H1 (cell line): Measurements from ENCODE around the gene DEPDC1. TPM values are rescaled to one million over a fixed set of nuclear protein-coding genes. Genes with fewer than 3 reads are reported as not detected.

Experiments used
- CTCF ChIA-PET: fragments of 300-600 bp; sonication (Branson Sonifier 250); formaldehyde crosslinking; loops from one replicate; lab custom pipeline; 2021; ENCODE audit not compliant: partially characterized antibody; lab: Charles Lee
- POLR2A ChIA-PET: fragments of 300-600 bp; sonication (Branson Sonifier 250); formaldehyde crosslinking; loops from one replicate; lab custom pipeline; 2021; ENCODE audit warnings: inconsistent platforms; ENCODE audit not compliant: partially characterized antibody; lab: Charles Lee
- DNase-seq, 2 experiments: peaks; one replicate each; pipeline versions ENCODE4 v3.0.0 to v3.0.0-alpha.2; 2010 to 2022; ENCODE audit warnings: low spot score in 2 of 2, low read depth in 1 of 2, mixed read lengths in 1 of 2
- FAIRE-seq: peaks from 2 replicates; lab custom pipeline; 2011; peaks lifted over from hg19 to GRCh38; lab: Jason Lieb, UNC
- H2AFZ ChIP-seq: 2 replicates; pipeline ENCODE4 v1.8.1; 2012; ENCODE audit warnings: low read length, inconsistent platforms
- H2AK5ac ChIP-seq: 2 replicates; pipeline ENCODE4 v1.6.1; 2013; ENCODE audit warnings: low read depth, low read length
- H2BK120ac ChIP-seq: replicated peaks from 2 replicates; pipeline ENCODE3; 2013; ENCODE audit warnings: low read depth, low read length, inconsistent platforms
- H2BK12ac ChIP-seq: 2 replicates; pipeline ENCODE4 v1.6.1; 2013; ENCODE audit warnings: low read depth, low read length
- H2BK15ac ChIP-seq: 2 replicates; pipeline ENCODE4 v1.6.1; 2013; ENCODE audit warnings: low read length
- H2BK20ac ChIP-seq: 2 replicates; pipeline ENCODE4 v1.6.1; 2013; ENCODE audit warnings: low read length
- H2BK5ac ChIP-seq: 2 replicates; pipeline ENCODE4 v1.6.1; 2013; ENCODE audit warnings: low read depth, low read length
- H3K14ac ChIP-seq: 2 replicates; pipeline ENCODE4 v1.6.1; 2013; ENCODE audit warnings: inconsistent platforms; ENCODE audit not compliant: insufficient read length
- H3K18ac ChIP-seq: 2 replicates; pipeline ENCODE4 v1.6.1; 2013; ENCODE audit warnings: low read length; ENCODE audit errors: extremely low read depth
- H3K23ac ChIP-seq: 2 replicates; pipeline ENCODE4 v1.6.1; 2013; ENCODE audit warnings: inconsistent platforms; ENCODE audit not compliant: insufficient read length
- H3K23me2 ChIP-seq: 2 replicates; pipeline ENCODE4 v1.6.1; 2013; ENCODE audit warnings: low read depth, low read length
- H3K27ac ChIP-seq: 2 replicates; pipeline ENCODE4 v1.6.1; 2011; ENCODE audit warnings: low read depth, low read length, inconsistent platforms
- H3K27me3 ChIP-seq, 4 experiments: replicated peaks in 1 of 4; 1 replicate in 1 of 4; 2 replicates in 3 of 4; pipeline versions ENCODE4 v1.6.1 to v1.8.1; 2011 to 2013; ENCODE audit warnings: low read length in 3 of 4, mild to moderate bottlenecking in 3 of 4, inconsistent platforms in 2 of 4, mixed read lengths in 2 of 4, moderate library complexity in 1 of 4; ENCODE audit not compliant: control insufficient read depth in 3 of 4, insufficient read depth in 3 of 4; ENCODE audit errors: extremely low read depth in 1 of 4
- H3K36me3 ChIP-seq, 4 experiments: 2 replicates each; pipeline versions ENCODE4 v1.6.1 to v1.8.1; 2011 to 2013; ENCODE audit warnings: mild to moderate bottlenecking in 4 of 4, low read length in 3 of 4, moderate library complexity in 2 of 4, control low read depth in 1 of 4, inconsistent platforms in 1 of 4; ENCODE audit not compliant: insufficient read depth in 4 of 4, control insufficient read depth in 2 of 4
- H3K4ac ChIP-seq: replicated peaks from 2 replicates; pipeline ENCODE3; 2013; ENCODE audit warnings: low read length, low read depth, mixed read lengths, inconsistent platforms; ENCODE audit not compliant: insufficient read length
- H3K4me1 ChIP-seq, 4 experiments: replicated peaks in 1 of 4; 1 replicate in 1 of 4; 2 replicates in 3 of 4; pipeline versions ENCODE4 v1.6.1 to v1.8.1; 2011 to 2013; ENCODE audit warnings: low read length in 3 of 4, inconsistent platforms in 2 of 4, mixed read lengths in 1 of 4; ENCODE audit not compliant: insufficient read depth in 4 of 4, control insufficient read depth in 3 of 4
- H3K4me2 ChIP-seq, 2 experiments: 2 replicates each; pipeline versions ENCODE4 v1.6.1 to v1.8.1; 2011 to 2013; ENCODE audit warnings: low read depth in 2 of 2, low read length in 2 of 2, control low read depth in 1 of 2, inconsistent platforms in 1 of 2, mild to moderate bottlenecking in 1 of 2; ENCODE audit not compliant: insufficient read depth in 1 of 2
- H3K4me3 ChIP-seq, 4 experiments: fragments of 200-600, 300-600 bp in 1 of 4; sonication (generic), shearing (Covaris generic), sonication (Bioruptor Twin) in 1 of 4; 2 replicates each; pipeline versions ENCODE4 v1.5.1 to v1.8.1; 2011 to 2016; ENCODE audit warnings: low read length in 4 of 4, low read depth in 3 of 4, control low read depth in 2 of 4, inconsistent platforms in 2 of 4, mild to moderate bottlenecking in 2 of 4, mixed read lengths in 1 of 4, moderate library complexity in 1 of 4; ENCODE audit not compliant: insufficient read depth in 2 of 4; ENCODE audit errors: extremely low read depth in 1 of 4
- H3K56ac ChIP-seq: replicated peaks from 2 replicates; pipeline ENCODE3; 2013; ENCODE audit warnings: low read depth, mild to moderate bottlenecking, mixed read lengths, low read length, inconsistent platforms; ENCODE audit not compliant: insufficient read length
- H3K79me1 ChIP-seq: 2 replicates; pipeline ENCODE4 v1.6.1; 2013; ENCODE audit warnings: low read depth, low read length, control low read depth
- H3K79me2 ChIP-seq, 2 experiments: 2 replicates each; pipeline versions ENCODE4 v1.6.1 to v1.8.1; 2012 to 2013; ENCODE audit warnings: low read length in 2 of 2, mild to moderate bottlenecking in 2 of 2, inconsistent platforms in 1 of 2; ENCODE audit not compliant: insufficient read depth in 2 of 2, control insufficient read depth in 1 of 2
- H3K9ac ChIP-seq, 4 experiments: replicated peaks in 1 of 4; 1 replicate in 1 of 4; 2 replicates in 3 of 4; pipeline versions ENCODE4 v1.6.1 to v1.8.1; 2011 to 2013; ENCODE audit warnings: low read depth in 3 of 4, low read length in 3 of 4, control low read depth in 2 of 4, mild to moderate bottlenecking in 2 of 4, moderate library complexity in 2 of 4, inconsistent platforms in 1 of 4; ENCODE audit errors: extremely low read depth in 1 of 4
- H3K9me3 ChIP-seq, 2 experiments: 2 replicates each; pipeline versions ENCODE4 v1.6.1 to v1.8.1; 2012 to 2013; ENCODE audit warnings: mild to moderate bottlenecking in 2 of 2, moderate library complexity in 2 of 2, control low read depth in 1 of 2, inconsistent platforms in 1 of 2, low read depth in 1 of 2, low read length in 1 of 2, mixed read lengths in 1 of 2; ENCODE audit not compliant: insufficient read depth in 2 of 2
- H4K20me1 ChIP-seq, 2 experiments: replicated peaks in 1 of 2; 2 replicates each; pipeline versions ENCODE3 to v1.8.1; 2011 to 2013; ENCODE audit warnings: inconsistent platforms in 2 of 2, low read length in 2 of 2, mild to moderate bottlenecking in 1 of 2; ENCODE audit not compliant: insufficient read depth in 2 of 2, control insufficient read depth in 1 of 2
- H4K5ac ChIP-seq: 2 replicates; pipeline ENCODE4 v1.6.1; 2013; ENCODE audit warnings: low read length, low read depth, mixed read lengths, inconsistent platforms; ENCODE audit not compliant: insufficient read length
- H4K8ac ChIP-seq: 2 replicates; pipeline ENCODE4 v1.8.0; 2013; ENCODE audit warnings: mild to moderate bottlenecking, moderate library complexity, low read length, inconsistent platforms; ENCODE audit not compliant: insufficient read depth; ENCODE audit errors: extremely low read depth
- H4K91ac ChIP-seq: replicated peaks from 2 replicates; pipeline ENCODE3; 2013; ENCODE audit warnings: low read length, mixed read lengths, inconsistent platforms; ENCODE audit not compliant: insufficient read length
- ASH2L ChIP-seq: fragments of 200-600, 300-600 bp; sonication (generic); IDR thresholded peaks from one replicate; pipeline ENCODE4 v1.7.1; 2017; ENCODE audit warnings: low read length
- CEBPB ChIP-seq: IDR thresholded peaks from 2 replicates; pipeline ENCODE4 v1.6.1; 2012; ENCODE audit warnings: low read depth, low read length
- CREB1 ChIP-seq: IDR thresholded peaks from 2 replicates; pipeline ENCODE4 v1.6.1; 2012; ENCODE audit warnings: inconsistent platforms
- GABPA ChIP-seq: IDR thresholded peaks from 2 replicates; pipeline ENCODE4 v1.6.1; 2011; ENCODE audit warnings: mild to moderate bottlenecking, low read length, moderate library complexity, borderline replicate concordance; ENCODE audit not compliant: insufficient read depth
- KDM1A ChIP-seq: fragments of 200-600, 300-600 bp; sonication (generic); IDR thresholded peaks from 2 replicates; pipeline ENCODE4 v1.7.1; 2016; ENCODE audit warnings: mild to moderate bottlenecking, low read length, borderline replicate concordance
- KDM4A ChIP-seq: IDR thresholded peaks from one replicate; pipeline ENCODE4 v1.7.1; 2012; ENCODE audit warnings: low read depth, mild to moderate bottlenecking, moderate library complexity, low read length, inconsistent platforms; ENCODE audit not compliant: severe bottlenecking
- POLR2AphosphoS5 ChIP-seq: IDR thresholded peaks from 2 replicates; pipeline ENCODE4 v1.6.1; 2011; ENCODE audit warnings: low read depth, low read length
- RAD21 ChIP-seq, 2 experiments: IDR thresholded peaks in 1 of 2; conservative IDR thresholded peaks in 1 of 2; 2 replicates each; pipeline ENCODE4 v1.6.1; 2011; ENCODE audit warnings: low read depth in 2 of 2, low read length in 2 of 2, improper control_type of control experiment in 1 of 2, inconsistent platforms in 1 of 2, mild to moderate bottlenecking in 1 of 2, moderate library complexity in 1 of 2
- RFX5 ChIP-seq: IDR thresholded peaks from 2 replicates; pipeline ENCODE4 v1.6.1; 2011; ENCODE audit warnings: low read depth, low read length, improper control_type of control experiment, borderline replicate concordance
- SIN3A ChIP-seq, 2 experiments: IDR thresholded peaks in 1 of 2; conservative IDR thresholded peaks in 1 of 2; 2 replicates each; pipeline ENCODE4 v1.6.1; 2011 to 2012; ENCODE audit warnings: low read length in 2 of 2, improper control_type of control experiment in 1 of 2, low read depth in 1 of 2, mild to moderate bottlenecking in 1 of 2
- YY1 ChIP-seq: IDR thresholded peaks from 2 replicates; pipeline ENCODE4 v1.6.1; 2011; ENCODE audit warnings: low read depth, mild to moderate bottlenecking, low read length
- WGBS, 2 experiments: shearing (Covaris generic) in 1 of 2; methylation state at CpG; one replicate each; pipeline versions ENCODE4 v1.1.6 to v1.1.7; 2013 to 2015; ENCODE audit warnings: low lambda C conversion rate in 2 of 2, mixed read lengths in 2 of 2, inconsistent platforms in 1 of 2, low coverage in 1 of 2, missing lambda C conversion rate in 1 of 2; ENCODE audit not compliant: insufficient replicate concordance in 2 of 2, insufficient coverage in 1 of 2, insufficient read length in 1 of 2; ENCODE audit errors: extremely low coverage in 1 of 2, missing lambda C conversion rate in 1 of 2; 5-methylcytosine and 5-hydroxymethylcytosine counted together
- polyA plus RNA-seq, 7 experiments: library from polyadenylated mRNA; depleted of rRNA in 3 of 7; stranded (reverse) in 5 of 7; unstranded in 2 of 7; fragments of >200 nt in 5 of 7; fragments of 200-250 nt in 2 of 7; gene quantifications; 1 replicate in 5 of 7; 2 replicates in 1 of 7; 4 replicates in 1 of 7; pipeline versions ENCODE4 v1.2.1 to v1.2.3, GENCODE V29; 2011 to 2013; ENCODE audit warnings: missing spikeins in 2 of 7, mixed read lengths in 2 of 7
- total RNA-seq: library from RNA; stranded (reverse); fragmentation: NEBNext Ultra II Directional; extraction: Animal tissue kit (Norgen Biotek cat#: 25700); gene quantifications from 2 replicates; pipeline ENCODE4 v1.2.1, GENCODE V29; 2021

Gene DEPDC1
- total and polyA plus RNA-seq, 2 of the 8 experiments (the other 6 are each of a cell fraction or from before 2014, with no cell fraction given), result 5.5 to 46.5 TPM

GRCh38 chr1:68544651-68545050 is 47.8 kb upstream of the DEPDC1 start:
- Histone ChIP-seq H3K27me3 (no peaks in the 10 kb centered on the region), H2BK120ac (no peak overlapping the region), H3K4me1 (no peaks in the 10 kb centered on the region), H3K23ac (no peak overlapping the region), H2BK5ac (no peak overlapping the region), H3K27ac (no peak overlapping the region), H2AK5ac (no peak overlapping the region), H2BK12ac (no peak overlapping the region), H3K14ac (no peak overlapping the region), H2BK20ac (no peak overlapping the region), H4K91ac (no peak overlapping the region), H3K56ac (no peak overlapping the region), H3K4me2 (no peak overlapping the region), H4K8ac (no peak overlapping the region), H2BK15ac (no peak overlapping the region), H3K4me3 (no peak overlapping the region), H3K23me2 (no peaks in the 10 kb centered on the region), H3K79me2 (no peaks in the 10 kb centered on the region), H4K20me1 (no peaks in the 10 kb centered on the region), H4K5ac (no peak overlapping the region), H3K4ac (no peak overlapping the region), H2AFZ (no peak overlapping the region), H3K36me3 (no peaks in the 10 kb centered on the region), H3K9ac (no peak overlapping the region), H3K9me3 (no peaks in the 10 kb centered on the region), H3K18ac (no peak overlapping the region), H3K79me1 (no peaks in the 10 kb centered on the region)
- TF ChIP-seq KDM4A (no peak), KDM1A (no peak), CEBPB (no peak), SIN3A (conservative IDR thresholded peaks at IDR 0.05 in 1 of 2, IDR thresholded peaks at IDR 0.05 in 1 of 2; ENCODE audit: low read depth in 1 of 2, low read length in 2 of 2) (no peak), RFX5 (no peak), YY1 (no peak), RAD21 (IDR thresholded peaks at IDR 0.05 in 1 of 2, conservative IDR thresholded peaks at IDR 0.05 in 1 of 2; ENCODE audit: low read depth in 2 of 2, low read length in 2 of 2) (no peak), GABPA (no peak), POLR2AphosphoS5 (no peak), ASH2L (no peak), CREB1 (no peak)
- WGBS, 2 experiments, result 97% methylated on average over 4 of the region's 4 CpGs; no CpG with 5 or more reads in 1 of the 2 experiments
- DNase-seq (no peak), FAIRE-seq (no peak)
- ChIA-PET POLR2A (no interaction called here), CTCF (no interaction called here)
